NCI-H146 (cell line): ENCODE data around the gene RABGAP1L.
"Not testable (repeated sequence)": the region's sequence is repeated elsewhere in the genome, so short reads cannot be mapped to it uniquely, and the experiment has no call there.

Source experiments
- DNase-seq: peaks from one replicate; lab custom pipeline; 2025; lab: John Stamatoyannopoulos, UW

RABGAP1L gene

GRCh38 chr1:174577681-174578080 is 418.4 kb downstream of the RABGAP1L start:
- DNase-seq = no peak

GRCh38 chr1:174580801-174581200 is 421.5 kb downstream of the RABGAP1L start:
- no peak for DNase-seq

- no peak for DNase-seq
Observed at GRCh38 chr1:174583316-174583715, 424.0 kb downstream of the RABGAP1L start.

GRCh38 chr1:174584071-174584470 is 424.8 kb downstream of the RABGAP1L start:
- no peak for DNase-seq

GRCh38 chr1:174588618-174589017 is 429.3 kb downstream of the RABGAP1L start:
- DNase-seq = not testable (repeated sequence)

- no peak for DNase-seq
Observed at GRCh38 chr1:174605198-174605597, 445.9 kb downstream of the RABGAP1L start.

GRCh38 chr1:174606471-174606870 is 447.2 kb downstream of the RABGAP1L start:
- DNase-seq = no peak

- DNase-seq = not testable (repeated sequence)
Observed at GRCh38 chr1:174617905-174618304, 458.6 kb downstream of the RABGAP1L start.

GRCh38 chr1:174623324-174624035 is 464.2 kb downstream of the RABGAP1L start:
- no peak for DNase-seq

GRCh38 chr1:174626031-174627025 is 467.0 kb downstream of the RABGAP1L start:
- DNase-seq = peak; percentile 55

GRCh38 chr1:174637487-174637886 is 478.2 kb downstream of the RABGAP1L start:
- no peak for DNase-seq

GRCh38 chr1:174639461-174639860 is 480.1 kb downstream of the RABGAP1L start:
- no peak for DNase-seq

GRCh38 chr1:174640783-174641182 is 481.5 kb downstream of the RABGAP1L start:
- no peak for DNase-seq

GRCh38 chr1:174642393-174642792 is 483.1 kb downstream of the RABGAP1L start:
- no peak for DNase-seq

GRCh38 chr1:174643206-174643605 is 483.9 kb downstream of the RABGAP1L start:
- no peak for DNase-seq

GRCh38 chr1:174649572-174649971 is 490.3 kb downstream of the RABGAP1L start:
- DNase-seq = not testable (repeated sequence)

GRCh38 chr1:174652569-174653280 is 493.4 kb downstream of the RABGAP1L start:
- peak; percentile 44 for DNase-seq

GRCh38 chr1:174654560-174654959 is 495.2 kb downstream of the RABGAP1L start:
- no peak for DNase-seq

GRCh38 chr1:174656409-174657059 is 497.2 kb downstream of the RABGAP1L start:
- DNase-seq = no peak

- DNase-seq = no peak
Observed at GRCh38 chr1:174657411-174657810, 498.1 kb downstream of the RABGAP1L start.

GRCh38 chr1:174657893-174658292 is 498.6 kb downstream of the RABGAP1L start:
- no peak for DNase-seq

GRCh38 chr1:174659823-174660222 is 500.5 kb downstream of the RABGAP1L start:
- no peak for DNase-seq
